Measurements from ENCODE around the gene DNM2.

DNM2 gene

DNA sequence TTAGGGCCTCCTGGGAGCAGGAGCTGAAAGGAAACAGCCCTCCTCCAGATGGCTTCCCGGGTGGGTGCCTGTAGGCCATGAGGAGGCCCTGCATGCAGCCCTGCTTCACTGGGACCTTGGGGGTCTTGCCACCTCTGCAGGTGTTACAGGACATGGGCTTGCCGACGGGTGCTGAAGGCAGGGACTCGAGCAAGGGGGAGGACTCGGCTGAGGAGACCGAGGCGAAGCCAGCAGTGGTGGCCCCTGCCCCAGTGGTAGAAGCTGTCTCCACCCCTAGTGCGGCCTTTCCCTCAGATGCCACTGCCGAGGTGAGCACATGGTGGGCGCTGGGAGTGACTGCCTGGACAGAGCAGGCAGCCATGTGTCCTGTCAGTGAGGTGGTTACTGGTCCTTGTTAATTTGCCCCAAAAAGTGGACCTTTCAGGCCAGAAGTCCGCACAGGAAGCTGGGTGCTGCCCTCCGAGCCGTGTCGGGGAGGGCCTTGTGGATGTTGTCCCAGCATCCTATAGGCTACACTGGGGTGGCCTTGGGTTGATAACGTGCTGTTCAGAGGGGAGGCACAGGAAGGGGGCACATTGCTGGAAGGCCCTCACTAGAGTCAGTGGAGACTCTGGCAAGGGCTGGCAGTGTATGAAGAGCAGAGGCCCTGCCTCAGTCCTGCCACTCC, 35.3 kb upstream of the DNM2 start:
- intact Hi-C loops (cut with DNase I; ENCODE audit: low total_unique reads): no loop called here
- no peaks in the 10 kb centered on the region for H3K27me3 ChIP-seq
- TF ChIP-seq CTCF (IDR thresholded peaks at IDR 0.05): no peak

DNA sequence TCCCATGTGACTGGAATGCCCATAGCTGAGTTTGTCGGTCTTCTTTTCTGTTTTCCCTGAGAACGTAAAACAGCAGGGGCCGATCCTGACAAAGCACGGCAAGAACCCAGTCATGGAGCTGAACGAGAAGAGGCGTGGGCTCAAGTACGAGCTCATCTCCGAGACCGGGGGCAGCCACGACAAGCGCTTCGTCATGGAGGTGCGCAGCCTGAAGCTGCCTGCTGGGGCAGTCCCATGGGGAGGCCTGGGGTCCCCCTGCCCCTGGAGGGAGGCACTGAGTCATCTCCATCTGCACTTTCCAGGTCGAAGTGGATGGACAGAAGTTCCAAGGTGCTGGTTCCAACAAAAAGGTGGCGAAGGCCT, 34.8 kb upstream of the DNM2 start:
- Histone ChIP-seq H3K36me3 (peaks cover 80 to 100% (median 99%) of the 10 kb centered on the region in 3 donors), H3K4me1 (no peaks in the 10 kb centered on the region), H3K27me3 (no peaks in the 10 kb centered on the region), H3K9me3 (no peaks in the 10 kb centered on the region), H3K27ac (no peak overlapping the region), H3K4me3 (no peak overlapping the region)
- DNase-seq: no peak
- intact Hi-C loops (cut with DNase I; ENCODE audit: low total_unique reads): no loop called here
- TF ChIP-seq CTCF (IDR thresholded peaks at IDR 0.05): no peak

More for the DNA sequence above, 35.3 kb upstream of the DNM2 start:
- Histone ChIP-seq H3K27ac (no peak overlapping the region), H3K4me3 (no peak overlapping the region), H3K4me1 (no peaks in the 10 kb centered on the region), H3K9me3 (no peaks in the 10 kb centered on the region), H3K36me3 (peaks cover 80 to 100% (median 99%) of the 10 kb centered on the region in 3 donors)
- DNase-seq: no peak

DNA sequence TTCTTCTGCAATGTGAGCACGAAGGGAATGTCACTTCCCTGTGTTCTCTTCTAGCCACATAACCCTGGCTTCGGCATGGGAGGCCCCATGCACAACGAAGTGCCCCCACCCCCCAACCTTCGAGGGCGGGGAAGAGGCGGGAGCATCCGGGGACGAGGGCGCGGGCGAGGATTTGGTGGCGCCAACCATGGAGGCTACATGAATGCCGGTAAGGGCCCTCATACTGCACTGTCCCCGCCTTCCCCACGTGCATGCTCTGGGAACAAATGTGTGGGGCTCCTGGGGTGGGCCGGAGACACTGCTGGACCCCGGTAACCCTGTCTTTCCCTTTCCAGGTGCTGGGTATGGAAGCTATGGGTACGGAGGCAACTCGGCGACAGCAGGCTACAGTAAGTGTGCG, 34.3 kb upstream of the DNM2 start:
- Histone ChIP-seq H3K9me3 (no peaks in the 10 kb centered on the region), H3K4me1 (no peaks in the 10 kb centered on the region), H3K4me3 (no peak overlapping the region), H3K36me3 (peaks cover 80 to 100% (median 100%) of the 10 kb centered on the region in 3 donors), H3K27me3 (no peaks in the 10 kb centered on the region), H3K27ac (no peak overlapping the region)
- no peak for DNase-seq
- intact Hi-C loops (cut with DNase I; ENCODE audit: low total_unique reads): no loop called here
- no peak for TF ChIP-seq CTCF (IDR thresholded peaks at IDR 0.05)

- Histone ChIP-seq H3K4me3 (no peak overlapping the region), H3K36me3 (peaks cover 71 to 100% (median 100%) of the 10 kb centered on the region in 3 donors), H3K27ac (no peak overlapping the region), H3K27me3 (no peaks in the 10 kb centered on the region), H3K4me1 (peaks cover 0 to 5% (median 0%) of the 10 kb centered on the region in 4 donors), H3K9me3 (no peaks in the 10 kb centered on the region)
- TF ChIP-seq CTCF (IDR thresholded peaks at IDR 0.05): no peak
- no peak for DNase-seq
- intact Hi-C loops (cut with DNase I; ENCODE audit: low total_unique reads): no loop called here
These were observed 32.7 kb upstream of the DNM2 start for GRCh38 chr19:10685210-10685609.

DNA sequence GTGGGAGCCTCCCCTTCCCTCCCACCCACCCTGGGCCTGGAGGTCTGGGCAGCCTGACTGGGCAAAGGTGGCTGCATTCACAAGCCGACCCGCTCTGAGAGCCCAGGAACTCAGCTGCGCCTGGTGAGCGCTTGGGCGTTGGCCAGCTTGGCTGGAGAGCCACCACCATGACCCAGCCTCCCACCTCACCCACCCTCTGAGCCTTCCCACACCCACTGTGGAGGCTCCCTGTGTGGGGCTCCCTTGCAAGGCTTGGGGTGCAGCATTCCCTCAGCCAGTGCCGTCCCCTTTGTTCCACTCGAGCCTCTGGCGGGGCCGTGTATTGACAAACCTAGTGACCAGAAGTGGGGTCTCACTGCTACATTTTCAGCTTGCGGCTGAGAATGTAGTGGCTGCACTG, 31.7 kb upstream of the DNM2 start:
- H3K4me3 ChIP-seq: no peak overlapping the region
- no peaks in the 10 kb centered on the region for H3K27me3 ChIP-seq
- H3K4me1 ChIP-seq: peaks cover 0 to 14% (median 0%) of the 10 kb centered on the region in 4 donors
- intact Hi-C loops (cut with DNase I; ENCODE audit: low total_unique reads): no loop called here
- peaks cover 65 to 100% (median 100%) of the 10 kb centered on the region in 3 donors for H3K36me3 ChIP-seq
- H3K9me3 ChIP-seq: no peaks in the 10 kb centered on the region
- TF ChIP-seq CTCF (IDR thresholded peaks at IDR 0.05): no peak
- H3K27ac ChIP-seq: no peak overlapping the region
- DNase-seq: no peak

Data from tibial artery (tissue), 4 donors.